NCI-H2196 (cell line): Measurements from ENCODE around the gene PAPSS2.
"Not testable (repeated sequence)": the region's sequence is repeated elsewhere in the genome, so short reads cannot be mapped to it uniquely, and the experiment has no call there.

Source experiments
- DNase-seq: peaks from one replicate; lab custom pipeline; 2025; ENCODE audit not compliant: unreplicated experiment; lab: John Stamatoyannopoulos, UW

PAPSS2 gene

GRCh38 chr10:87659571-87660483 is at the start of gene PAPSS2:
Gene PAPSS2, plus strand, starts transcription at chr10:87659878. Its CDS starts 104 bp downstream, at chr10:87659982.
- DNase-seq = no peak

DNA sequence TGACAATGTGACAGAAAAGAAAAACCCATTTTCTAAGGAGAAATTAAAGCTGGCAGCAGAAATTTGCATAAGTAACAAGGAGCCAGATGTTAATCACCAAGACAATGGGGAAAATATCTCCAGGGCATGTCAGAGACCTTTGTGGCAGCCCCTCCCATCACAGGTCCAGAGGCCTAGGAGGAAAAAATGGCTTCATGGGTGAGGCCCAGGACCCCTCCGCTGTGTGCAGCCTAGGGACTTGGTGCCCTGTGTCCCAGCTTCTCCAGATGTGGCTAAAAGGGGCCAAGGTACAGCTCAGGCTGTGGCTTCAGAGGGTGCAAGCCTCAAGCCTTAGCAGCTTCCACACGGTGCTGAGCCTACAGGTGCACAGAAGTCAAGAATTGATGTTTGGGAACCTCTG is 48.3 kb upstream of the PAPSS2 start:
- DNase-seq = not testable (repeated sequence)

DNA sequence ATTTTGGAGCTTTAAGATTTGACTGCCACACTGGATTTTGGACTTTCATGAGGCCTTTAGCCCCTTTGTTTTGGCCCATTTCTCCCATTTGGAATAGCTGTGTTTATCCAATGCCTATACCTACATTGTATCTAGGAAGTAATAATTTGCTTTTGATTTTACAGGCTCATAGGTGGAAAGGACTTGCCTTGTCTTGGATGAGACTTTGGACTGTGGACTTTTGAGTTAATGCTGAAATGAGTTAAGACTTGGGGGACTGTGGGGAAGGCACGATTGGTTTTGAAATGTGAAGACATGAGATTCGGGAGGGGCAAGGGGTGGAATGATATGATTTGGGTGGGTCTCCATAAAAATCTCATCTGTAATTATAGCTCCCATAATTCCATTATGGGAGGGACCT is 47.6 kb upstream of the PAPSS2 start:
- no peak for DNase-seq

- no peak for DNase-seq
Measured at GRCh38 chr10:87613751-87614150, 45.9 kb upstream of the PAPSS2 start.

DNA sequence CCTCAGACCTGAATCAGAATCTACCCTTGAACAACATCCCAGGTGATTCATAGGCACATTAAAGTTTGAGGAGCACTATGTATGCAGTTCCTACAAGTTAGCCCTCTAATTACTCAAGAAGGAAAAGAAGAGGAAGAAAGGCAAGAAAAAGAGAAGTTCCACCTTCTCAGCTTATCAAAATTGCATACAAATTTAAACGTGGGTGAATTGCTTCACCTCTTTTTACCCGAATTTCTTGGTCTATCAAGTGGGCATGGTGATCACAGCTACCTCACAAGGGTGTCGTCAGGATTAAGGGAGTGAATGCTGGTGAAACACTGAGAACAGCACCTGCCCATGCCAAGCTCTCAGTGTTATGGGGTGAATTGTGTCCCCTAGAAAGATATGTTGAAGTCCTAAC is 43.8 kb upstream of the PAPSS2 start:
- DNase-seq = no peak

DNA sequence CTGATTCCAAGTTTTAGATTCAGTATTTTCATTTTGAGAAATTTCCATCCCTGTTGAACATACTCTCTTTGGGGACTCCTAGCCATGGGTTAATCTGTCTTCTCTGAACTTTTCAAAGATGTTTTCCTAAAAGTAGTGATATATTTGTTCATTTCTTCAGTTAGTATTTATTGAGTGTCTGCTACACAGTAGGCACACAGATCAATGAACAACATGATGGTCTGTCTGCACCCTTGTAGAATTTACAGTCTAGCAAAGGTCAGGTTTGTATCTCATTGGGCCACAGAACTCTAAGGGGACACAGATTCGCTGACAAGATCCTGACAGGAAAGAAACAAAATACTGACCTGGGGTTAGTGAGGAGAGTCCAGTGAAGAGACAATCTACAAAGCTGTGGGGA is 42.2 kb upstream of the PAPSS2 start:
- DNase-seq = no peak

DNA sequence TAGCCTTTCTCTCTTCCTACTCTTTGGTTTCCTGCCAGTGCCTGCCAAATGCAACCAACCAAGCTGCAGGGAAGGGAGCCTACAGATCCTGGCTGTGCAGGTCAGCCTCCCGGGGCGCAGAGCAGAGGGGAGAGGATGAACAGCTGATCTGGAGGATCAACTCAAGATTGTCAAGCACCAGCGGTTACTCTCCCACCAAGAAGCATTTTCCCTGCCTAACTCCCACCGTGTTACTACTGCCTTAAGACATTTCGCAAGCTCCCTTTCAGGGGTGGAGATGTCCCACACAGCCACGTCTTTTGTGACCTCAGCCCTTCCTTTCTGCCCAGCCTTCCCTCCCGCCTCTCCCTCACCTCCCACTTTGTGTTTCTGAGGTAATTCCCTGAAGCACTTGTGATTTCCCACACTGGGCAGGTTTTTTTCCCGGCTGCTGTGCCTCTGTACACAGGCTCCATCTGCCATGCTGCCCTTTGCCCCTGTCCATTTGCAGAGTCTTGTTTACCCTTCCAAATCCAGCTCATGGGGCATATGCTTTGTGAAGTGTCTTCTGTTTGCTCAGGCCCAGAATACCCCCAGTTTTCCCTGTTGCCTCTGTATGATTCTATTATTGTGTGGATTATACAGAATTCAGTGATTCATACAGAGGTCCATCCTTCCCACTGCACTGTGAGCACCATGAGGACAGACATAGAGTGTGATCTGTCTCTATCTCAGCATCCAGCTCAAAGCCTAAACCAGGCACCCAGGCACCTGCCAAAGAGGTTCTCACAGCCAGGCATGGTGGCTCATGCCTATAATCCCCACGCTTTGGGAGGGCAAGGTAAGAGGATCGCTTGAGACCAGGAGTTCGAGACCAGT is 40.9 kb upstream of the PAPSS2 start:
- DNase-seq = no peak

- DNase-seq = no peak
Measured at GRCh38 chr10:87619705-87620104, 40.0 kb upstream of the PAPSS2 start.

- not testable (repeated sequence) for DNase-seq
Measured at GRCh38 chr10:87621440-87621839, 38.2 kb upstream of the PAPSS2 start.

DNA sequence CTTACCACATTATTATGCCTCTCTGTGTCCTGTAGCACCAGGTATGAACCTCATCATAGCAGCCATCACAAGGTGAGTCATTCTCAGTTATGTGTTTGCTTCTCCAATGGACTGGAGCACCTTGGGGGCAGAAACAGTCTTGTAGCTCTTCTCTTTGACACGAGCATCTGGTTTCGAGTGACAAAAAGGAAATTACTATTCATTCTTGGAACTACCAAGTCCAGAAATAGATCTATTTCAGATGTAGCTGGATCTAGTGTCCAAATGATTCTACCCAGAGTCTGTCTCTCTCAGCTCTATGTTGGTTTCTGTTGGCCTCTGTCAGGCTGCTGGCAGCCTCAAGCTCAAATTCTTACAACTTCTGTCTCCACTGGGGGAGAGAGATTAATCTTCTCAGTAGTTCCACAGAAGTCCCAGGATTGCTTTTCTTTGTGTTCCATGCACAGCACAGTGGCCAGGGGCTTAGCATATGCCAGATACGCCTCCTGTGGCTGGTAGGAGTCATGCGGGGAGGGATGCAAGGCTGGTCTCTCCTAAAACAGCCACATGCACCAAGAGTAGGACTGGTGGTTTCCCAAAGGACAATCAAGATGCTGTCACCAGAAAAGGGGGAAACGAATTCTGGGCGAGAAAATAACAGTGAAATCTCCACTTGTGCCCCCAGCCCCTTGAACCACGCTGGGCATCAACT is 37.2 kb upstream of the PAPSS2 start:
- DNase-seq = no peak

DNA sequence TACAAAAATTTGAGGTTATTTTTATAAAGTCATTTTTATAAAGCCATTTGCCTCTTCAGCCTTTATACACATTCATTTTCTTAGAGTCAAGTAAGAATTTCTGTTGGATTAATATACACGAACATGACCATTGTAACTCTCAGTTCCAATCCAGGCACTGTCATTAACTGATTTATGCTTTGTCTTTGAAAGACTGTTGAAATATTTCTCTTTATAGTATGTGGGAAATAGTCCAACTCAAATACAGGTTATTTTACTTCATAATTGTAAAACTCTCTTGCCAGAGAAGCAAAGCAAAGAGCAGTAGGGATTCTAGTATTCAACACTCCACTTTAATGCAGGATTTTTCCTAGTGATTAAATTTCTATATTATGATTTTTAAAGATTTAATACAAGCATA is 36.5 kb upstream of the PAPSS2 start:
- no peak for DNase-seq

GRCh38 chr10:87625661-87626060 is 34.0 kb upstream of the PAPSS2 start:
- no peak for DNase-seq

DNA sequence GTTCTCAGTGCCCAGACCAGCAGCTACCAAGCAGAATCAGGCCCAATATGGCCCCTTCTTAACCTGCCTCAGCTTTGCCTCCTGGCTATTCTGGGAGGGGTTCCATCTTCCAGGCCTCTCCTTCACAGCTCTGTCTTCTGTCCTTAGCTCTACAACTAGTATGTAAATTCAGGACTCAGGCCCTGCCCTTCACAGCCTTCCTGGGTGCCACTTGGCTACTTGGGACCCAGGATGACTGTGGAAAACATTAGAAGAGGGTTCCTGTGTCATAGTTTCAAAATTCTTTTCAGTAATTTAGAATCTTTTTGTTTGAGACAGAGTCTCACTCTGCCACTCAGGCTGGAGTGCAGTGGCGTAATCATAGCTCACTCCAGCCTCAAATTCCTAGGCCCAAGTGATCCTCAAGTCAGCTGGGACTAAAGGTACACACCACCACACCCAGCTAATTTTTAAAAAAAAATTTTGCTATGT is 33.2 kb upstream of the PAPSS2 start:
- DNase-seq = no peak

DNA sequence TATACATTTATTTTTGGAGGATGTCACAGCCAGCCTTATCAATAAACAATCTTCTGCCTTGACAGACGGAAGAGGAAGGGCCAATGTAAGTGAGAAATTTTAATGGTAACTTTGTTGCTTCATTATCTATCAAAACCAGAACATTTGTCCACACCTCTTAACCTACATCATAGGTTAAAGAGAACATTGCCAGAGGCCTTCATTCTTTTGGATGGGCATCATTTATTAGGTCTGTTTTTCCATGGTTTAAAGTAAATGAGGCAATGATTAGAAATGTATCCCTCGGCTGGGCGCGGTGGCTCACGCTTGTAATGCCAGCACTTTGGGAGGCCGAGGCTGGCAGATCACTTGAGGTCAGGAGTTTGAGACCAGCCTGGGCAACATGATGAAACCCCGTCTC is 29.5 kb upstream of the PAPSS2 start:
- DNase-seq = no peak

DNA sequence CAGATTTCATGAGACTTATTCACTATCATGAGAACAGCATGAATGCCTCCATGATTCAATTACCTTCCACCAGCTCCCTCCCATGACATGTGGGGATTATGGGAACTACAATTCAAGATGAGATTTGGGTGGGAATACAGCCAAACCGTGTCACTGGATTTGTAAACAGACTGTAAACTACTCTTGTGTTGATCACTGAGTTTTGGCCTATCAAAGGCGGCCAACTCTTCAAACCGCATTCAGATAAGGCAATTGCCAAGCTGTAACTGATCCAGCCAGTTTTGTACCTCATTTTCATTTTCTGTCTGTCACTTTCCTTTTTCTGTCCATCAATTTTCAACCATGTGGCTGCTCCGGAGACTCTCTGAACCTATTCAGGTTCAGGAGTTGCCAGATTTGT is 27.2 kb upstream of the PAPSS2 start:
- no peak for DNase-seq

- DNase-seq = no peak
Measured at GRCh38 chr10:87634311-87634710, 25.4 kb upstream of the PAPSS2 start.

DNA sequence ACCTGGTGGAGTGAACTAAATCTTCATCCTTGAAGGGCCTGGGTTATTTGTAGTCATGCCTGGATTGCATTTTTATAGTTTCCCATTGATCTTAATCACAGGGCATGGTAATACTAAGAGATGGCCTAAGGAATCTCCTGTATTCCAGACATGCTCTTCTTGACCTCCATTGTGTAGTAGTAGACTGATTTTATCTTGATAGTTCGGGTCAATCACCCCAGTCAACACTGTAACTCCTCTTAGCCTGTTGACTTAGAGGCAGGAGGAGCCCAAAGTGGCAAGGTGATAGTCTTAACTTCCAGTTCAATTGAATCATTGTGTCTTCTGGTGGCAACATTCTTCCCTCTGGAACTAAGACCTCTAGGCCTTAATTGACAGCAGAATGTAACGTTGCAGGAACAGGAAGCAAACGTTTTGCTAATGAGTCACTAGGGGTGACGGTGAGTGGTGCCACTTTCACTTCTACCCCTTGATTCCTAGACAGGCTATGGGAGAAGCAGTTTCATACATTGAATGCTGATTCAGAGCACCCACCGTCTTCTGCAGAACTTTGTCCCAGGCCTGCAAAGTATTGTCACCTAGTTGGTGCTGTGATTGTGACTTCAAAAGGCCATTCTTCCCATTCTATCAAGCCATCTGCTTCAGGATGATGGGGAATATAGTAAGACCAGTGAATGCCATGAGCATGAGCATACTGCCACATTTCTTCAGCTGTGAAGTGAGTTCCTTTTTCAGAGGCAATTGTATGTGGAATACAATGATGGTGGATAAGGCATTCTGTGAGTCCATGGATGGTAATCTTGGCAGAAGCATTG is 24.0 kb upstream of the PAPSS2 start:
- DNase-seq = no peak

GRCh38 chr10:87636313-87636915 is 23.3 kb upstream of the PAPSS2 start:
- no peak for DNase-seq

- DNase-seq = no peak
Measured at GRCh38 chr10:87639493-87639892, 20.2 kb upstream of the PAPSS2 start.

DNA sequence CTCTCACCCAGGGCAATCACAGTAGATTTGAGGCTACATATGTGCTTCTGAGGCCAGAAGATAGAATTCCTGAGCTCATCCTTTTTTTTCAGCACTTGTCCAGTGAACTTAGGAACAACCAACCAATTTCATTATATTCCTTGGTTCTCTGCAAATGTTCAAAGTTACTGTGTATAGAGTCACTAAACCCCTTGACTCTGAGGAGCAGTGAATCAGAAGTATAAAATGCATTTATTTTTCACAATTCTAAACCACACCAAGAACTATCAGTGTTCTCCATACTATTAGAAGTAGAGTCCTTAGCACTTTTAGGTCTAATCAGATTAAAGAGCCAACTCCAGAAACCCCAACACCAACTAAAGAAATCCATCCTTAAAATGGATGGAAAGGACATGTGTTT is 19.6 kb upstream of the PAPSS2 start:
- no peak for DNase-seq
